Fibroblast of skin of abdomen (primary cell): ENCODE measurements around the gene SERPINB5.

ENCODE experiments used
- DNase-seq: peaks from one replicate; pipeline ENCODE4 v3.0.0-alpha.2; 2013

Gene SERPINB5

GRCh38 chr18:63528863-63529492 lies 52.2 kb downstream of the SERPINB5 start:
- no peak for DNase-seq

DNA sequence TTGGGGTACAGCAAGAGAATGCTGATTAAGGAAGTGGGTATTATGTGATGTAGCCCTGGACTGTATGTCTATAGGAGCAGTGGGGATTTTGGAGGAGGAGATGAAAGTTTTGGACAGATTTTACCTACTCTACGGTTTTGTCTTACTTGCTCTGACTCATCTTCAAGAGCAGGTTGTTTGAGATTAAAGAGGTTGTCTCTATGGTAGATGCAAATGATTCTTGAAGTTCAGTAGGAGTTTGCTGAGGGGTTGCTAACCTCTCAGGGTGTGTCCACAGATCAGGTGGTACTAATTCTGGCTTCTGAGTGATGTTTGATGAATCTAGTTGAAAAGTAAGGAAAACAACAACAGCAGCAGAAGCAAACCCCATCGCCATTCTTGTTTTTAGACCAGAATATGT lies 55.7 kb downstream of the SERPINB5 start:
- no peak for DNase-seq

- no peak for DNase-seq
These were observed 57.9 kb downstream of the SERPINB5 start for GRCh38 chr18:63534615-63535014.

GRCh38 chr18:63539904-63540510 lies 63.2 kb downstream of the SERPINB5 start:
- peak; percentile 87 for DNase-seq

DNA sequence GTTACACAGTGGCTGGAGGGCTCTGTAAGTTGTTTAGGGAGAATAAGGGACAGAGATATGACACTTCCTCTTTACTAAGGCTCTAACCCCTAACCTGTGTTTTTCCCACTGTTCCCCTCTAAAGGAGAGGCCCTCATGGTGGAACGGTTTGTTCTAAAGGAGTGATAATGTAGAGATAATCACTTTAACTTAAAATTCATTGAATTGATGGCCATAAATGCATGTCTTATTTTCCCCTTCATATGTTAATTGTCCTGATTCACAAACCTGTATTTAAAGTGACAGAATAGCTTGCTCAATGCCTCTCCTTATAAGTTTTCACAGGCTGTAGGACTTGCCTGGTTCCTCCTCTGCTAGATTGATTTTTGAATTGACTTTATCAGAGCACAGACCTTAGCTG lies 65.3 kb downstream of the SERPINB5 start, which contains the start of gene SERPINB12:
Gene SERPINB12, plus strand, starts transcription at position 301 of the 400 bp plus-strand sequence. CDS start 13,791 bp downstream, outside the sequence.
- DNase-seq: no peak

- no peak for DNase-seq
These were observed 67.3 kb downstream of the SERPINB5 start for GRCh38 chr18:63544017-63544416.

DNA sequence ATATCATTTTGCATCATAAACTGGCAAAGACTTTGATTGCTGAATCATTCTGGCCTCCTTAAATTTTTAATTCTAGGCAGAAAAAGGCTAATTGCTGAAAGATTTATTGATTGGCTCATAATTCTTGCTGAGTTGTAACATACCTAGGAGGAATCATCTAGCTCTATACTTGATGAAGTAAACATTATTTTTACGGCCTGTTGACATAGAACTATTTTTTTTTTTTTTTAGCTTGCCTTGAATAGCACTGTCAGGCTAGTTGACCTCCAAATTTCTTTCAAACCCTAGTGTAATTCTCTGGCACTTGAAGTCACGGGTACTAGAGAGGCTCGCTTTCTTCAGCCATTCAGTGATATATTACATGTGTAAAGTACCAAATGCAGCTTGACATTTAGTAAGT lies 68.2 kb downstream of the SERPINB5 start:
- DNase-seq: peak; percentile 23

- no peak for DNase-seq
These were observed 73.3 kb downstream of the SERPINB5 start for GRCh38 chr18:63550068-63550467.

DNA sequence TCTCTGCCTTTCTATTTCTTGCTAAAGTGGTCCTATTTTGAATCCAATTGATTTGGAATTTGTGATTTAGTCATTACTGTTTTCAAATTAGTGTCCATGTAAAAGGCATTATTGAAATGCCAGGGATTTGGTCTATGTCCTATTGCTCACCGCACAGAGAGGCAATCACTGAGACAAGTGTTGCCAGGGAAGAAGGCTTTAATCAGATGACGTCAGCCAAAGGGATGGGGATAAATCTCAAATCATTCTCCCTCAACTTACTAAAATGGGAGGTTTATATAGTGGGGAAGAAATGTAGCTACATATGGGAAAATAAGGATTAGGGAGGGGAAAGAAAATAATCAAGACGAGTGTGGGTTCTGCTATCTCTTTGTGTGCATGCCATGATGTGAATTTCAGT lies 75.0 kb downstream of the SERPINB5 start:
- no peak for DNase-seq

GRCh38 chr18:63552581-63552980 lies 75.8 kb downstream of the SERPINB5 start:
- DNase-seq: peak; percentile 8

- DNase-seq: peak; percentile 94
These were observed 76.3 kb downstream of the SERPINB5 start for GRCh38 chr18:63553081-63553480.
